Activated CD4-positive, alpha-beta T cell treated with anti-CD3 and anti-CD28 coated beads, Interleukin-2, amount 50 U/mL, for 1 hour (primary cell): Measurements from ENCODE around the gene TMPRSS6.
A peak's percentile ranks its signal among the peaks of the same experiment; 100 is the strongest.

Source experiments
- DNase-seq: peaks from one replicate; pipeline ENCODE4 v3.0.0-alpha.2; 2020

The TMPRSS6 gene

GRCh38 chr22:37046589-37046988 lies 62.9 kb downstream of the TMPRSS6 start:
- no peak for DNase-seq

GRCh38 chr22:37045958-37046357 lies 63.6 kb downstream of the TMPRSS6 start:
- no peak for DNase-seq

- no peak for DNase-seq
Observed at GRCh38 chr22:37044634-37045625, 64.6 kb downstream of the TMPRSS6 start.

GRCh38 chr22:37043828-37044538 lies 65.5 kb downstream of the TMPRSS6 start:
- peak; percentile 27 for DNase-seq

GRCh38 chr22:37043209-37043827 lies 66.2 kb downstream of the TMPRSS6 start:
- DNase-seq: no peak

GRCh38 chr22:37039466-37039865 lies 70.0 kb downstream of the TMPRSS6 start:
- DNase-seq: no peak

GRCh38 chr22:37037669-37038068 lies 71.8 kb downstream of the TMPRSS6 start:
- no peak for DNase-seq

- no peak for DNase-seq
Observed at GRCh38 chr22:37036655-37037377, 72.7 kb downstream of the TMPRSS6 start.

GRCh38 chr22:37033605-37034430 lies 75.7 kb downstream of the TMPRSS6 start:
- no peak for DNase-seq

- no peak for DNase-seq
Observed at GRCh38 chr22:37032535-37033460, 76.7 kb downstream of the TMPRSS6 start.

GRCh38 chr22:37032134-37032534 lies 77.4 kb downstream of the TMPRSS6 start:
- no peak for DNase-seq

GRCh38 chr22:37030560-37031281 lies 78.8 kb downstream of the TMPRSS6 start:
- DNase-seq: no peak

- no peak for DNase-seq
Observed at GRCh38 chr22:37028692-37029674, 80.5 kb downstream of the TMPRSS6 start.

GRCh38 chr22:37027556-37027955 lies 82.0 kb downstream of the TMPRSS6 start:
- DNase-seq: no peak

GRCh38 chr22:37026325-37026724 lies 83.2 kb downstream of the TMPRSS6 start:
- no peak for DNase-seq

- no peak for DNase-seq
Observed at GRCh38 chr22:37025500-37026070, 83.9 kb downstream of the TMPRSS6 start.

GRCh38 chr22:37024339-37025157 lies 85.0 kb downstream of the TMPRSS6 start:
- DNase-seq: no peak
